K562 (cell line): ENCODE measurements around the gene RSPH9. TPM values are rescaled to one million over a fixed set of nuclear protein-coding genes. Genes with fewer than 3 reads are reported as not detected.

ENCODE experiments used
- HDAC3 ChIP-seq: fragments of 450-650 bp; IDR thresholded peaks from 2 replicates; pipeline ENCODE4 v1.6.1; 2018; ENCODE audit warnings: borderline replicate concordance, mild to moderate bottlenecking, moderate library complexity; ENCODE audit not compliant: partially characterized antibody
- MBD1 ChIP-seq: fragments of 250-450 bp; sonication (Bioruptor Pico); IDR thresholded peaks from 2 replicates; pipeline ENCODE4 v1.8.0; 2022; ENCODE audit warnings: inconsistent platforms
- RNF2 ChIP-seq: sonication (generic); IDR thresholded peaks from 2 replicates; pipeline ENCODE4 v1.6.1; 2016
- THRB ChIP-seq: fragments of 450-650 bp; formaldehyde crosslinking; conservative IDR thresholded peaks from 2 replicates; pipeline ENCODE4 v1.4.0; 2022; ENCODE audit warnings: mild to moderate bottlenecking, missing genetic modification characterization
- USF1 ChIP-seq: sonication (generic); formaldehyde crosslinking; IDR thresholded peaks from 2 replicates; pipeline ENCODE4 v1.9.0; 2022; ENCODE audit warnings: mild to moderate bottlenecking, missing genetic modification reagents
- ZBTB43 ChIP-seq: sonication (generic); formaldehyde crosslinking; IDR thresholded peaks from 2 replicates; pipeline ENCODE4 v1.8.0; 2023; ENCODE audit warnings: mild to moderate bottlenecking, missing genetic modification reagents
- ZNF583 ChIP-seq: fragments of 250-450 bp; sonication (Bioruptor Pico); IDR thresholded peaks from 2 replicates; pipeline ENCODE4 v1.4.0; 2020
- ZNF707 ChIP-seq: fragments of 250-450 bp; sonication (Bioruptor Pico); conservative IDR thresholded peaks from 2 replicates; pipeline ENCODE4 v1.8.0; 2022; ENCODE audit warnings: inconsistent platforms, mild to moderate bottlenecking, moderate library complexity
- polyA plus RNA-seq, 8 experiments: library from polyadenylated mRNA; depleted of rRNA in 4 of 8; stranded (reverse) in 5 of 8; unstranded in 3 of 8; fragments of >200 nt; fragmentation: Nextera tagmentation in 2 of 8; fragmentation: Illumina TruSeq in 1 of 8; extraction: Ambion mirVana in 2 of 8; extraction: Trizol in 1 of 8; gene quantifications; 2 replicates each; pipeline versions ENCODE4 v1.2.1 to v1.2.3, GENCODE V29; 2011 to 2014; ENCODE audit warnings: inconsistent platforms in 1 of 8, missing spikeins in 1 of 8
- total RNA-seq, 7 experiments: library from RNA; depleted of rRNA in 6 of 7; stranded (reverse); fragments of >200 nt in 6 of 7; fragmentation: Illumina TruSeq in 2 of 7; extraction: Trizol in 2 of 7; gene quantifications; 2 replicates each; pipeline versions ENCODE4 v1.2.1 to v1.2.3, GENCODE V29; 2011 to 2021; ENCODE audit warnings: low replicate concordance in 1 of 7
- TF ChIP-seq, protein P1 (sequence below): sonication (generic); formaldehyde crosslinking; IDR thresholded peaks from 2 replicates; pipeline ENCODE4 v1.8.0; 2023; ENCODE audit warnings: missing genetic modification reagents, mild to moderate bottlenecking, borderline replicate concordance
- TF ChIP-seq, protein P2 (sequence below): IDR thresholded peaks from 2 replicates; pipeline ENCODE4 v1.6.1; 2014; ENCODE audit warnings: antibody characterized with exemption
- TF ChIP-seq, protein P3 (sequence below): fragments of 250-450 bp; sonication (Bioruptor Pico); IDR thresholded peaks from 2 replicates; pipeline ENCODE4 v1.8.0; 2022; ENCODE audit warnings: moderate library complexity, mild to moderate bottlenecking, inconsistent platforms
- TF ChIP-seq, protein P4 (sequence below): sonication (generic); formaldehyde crosslinking; IDR thresholded peaks from 2 replicates; pipeline ENCODE4 v1.8.1; 2023; ENCODE audit warnings: mild to moderate bottlenecking, missing genetic modification reagents, moderate library complexity

The RSPH9 gene
- total and polyA plus RNA-seq, 9 of the 15 experiments (the other 6 are each of a cell fraction or from before 2014, with no cell fraction given) = 0.05 to 0.60 (median 0.39) TPM; not detected in 6

- TF ChIP-seq, protein P1, sequence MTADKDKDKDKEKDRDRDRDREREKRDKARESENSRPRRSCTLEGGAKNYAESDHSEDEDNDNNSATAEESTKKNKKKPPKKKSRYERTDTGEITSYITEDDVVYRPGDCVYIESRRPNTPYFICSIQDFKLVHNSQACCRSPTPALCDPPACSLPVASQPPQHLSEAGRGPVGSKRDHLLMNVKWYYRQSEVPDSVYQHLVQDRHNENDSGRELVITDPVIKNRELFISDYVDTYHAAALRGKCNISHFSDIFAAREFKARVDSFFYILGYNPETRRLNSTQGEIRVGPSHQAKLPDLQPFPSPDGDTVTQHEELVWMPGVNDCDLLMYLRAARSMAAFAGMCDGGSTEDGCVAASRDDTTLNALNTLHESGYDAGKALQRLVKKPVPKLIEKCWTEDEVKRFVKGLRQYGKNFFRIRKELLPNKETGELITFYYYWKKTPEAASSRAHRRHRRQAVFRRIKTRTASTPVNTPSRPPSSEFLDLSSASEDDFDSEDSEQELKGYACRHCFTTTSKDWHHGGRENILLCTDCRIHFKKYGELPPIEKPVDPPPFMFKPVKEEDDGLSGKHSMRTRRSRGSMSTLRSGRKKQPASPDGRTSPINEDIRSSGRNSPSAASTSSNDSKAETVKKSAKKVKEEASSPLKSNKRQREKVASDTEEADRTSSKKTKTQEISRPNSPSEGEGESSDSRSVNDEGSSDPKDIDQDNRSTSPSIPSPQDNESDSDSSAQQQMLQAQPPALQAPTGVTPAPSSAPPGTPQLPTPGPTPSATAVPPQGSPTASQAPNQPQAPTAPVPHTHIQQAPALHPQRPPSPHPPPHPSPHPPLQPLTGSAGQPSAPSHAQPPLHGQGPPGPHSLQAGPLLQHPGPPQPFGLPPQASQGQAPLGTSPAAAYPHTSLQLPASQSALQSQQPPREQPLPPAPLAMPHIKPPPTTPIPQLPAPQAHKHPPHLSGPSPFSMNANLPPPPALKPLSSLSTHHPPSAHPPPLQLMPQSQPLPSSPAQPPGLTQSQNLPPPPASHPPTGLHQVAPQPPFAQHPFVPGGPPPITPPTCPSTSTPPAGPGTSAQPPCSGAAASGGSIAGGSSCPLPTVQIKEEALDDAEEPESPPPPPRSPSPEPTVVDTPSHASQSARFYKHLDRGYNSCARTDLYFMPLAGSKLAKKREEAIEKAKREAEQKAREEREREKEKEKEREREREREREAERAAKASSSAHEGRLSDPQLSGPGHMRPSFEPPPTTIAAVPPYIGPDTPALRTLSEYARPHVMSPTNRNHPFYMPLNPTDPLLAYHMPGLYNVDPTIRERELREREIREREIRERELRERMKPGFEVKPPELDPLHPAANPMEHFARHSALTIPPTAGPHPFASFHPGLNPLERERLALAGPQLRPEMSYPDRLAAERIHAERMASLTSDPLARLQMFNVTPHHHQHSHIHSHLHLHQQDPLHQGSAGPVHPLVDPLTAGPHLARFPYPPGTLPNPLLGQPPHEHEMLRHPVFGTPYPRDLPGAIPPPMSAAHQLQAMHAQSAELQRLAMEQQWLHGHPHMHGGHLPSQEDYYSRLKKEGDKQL (CRISPR knock-in tag) = no peak
- TF ChIP-seq THRB (CRISPR knock-in tag) = peak; percentile 96
- TF ChIP-seq, protein P2, sequence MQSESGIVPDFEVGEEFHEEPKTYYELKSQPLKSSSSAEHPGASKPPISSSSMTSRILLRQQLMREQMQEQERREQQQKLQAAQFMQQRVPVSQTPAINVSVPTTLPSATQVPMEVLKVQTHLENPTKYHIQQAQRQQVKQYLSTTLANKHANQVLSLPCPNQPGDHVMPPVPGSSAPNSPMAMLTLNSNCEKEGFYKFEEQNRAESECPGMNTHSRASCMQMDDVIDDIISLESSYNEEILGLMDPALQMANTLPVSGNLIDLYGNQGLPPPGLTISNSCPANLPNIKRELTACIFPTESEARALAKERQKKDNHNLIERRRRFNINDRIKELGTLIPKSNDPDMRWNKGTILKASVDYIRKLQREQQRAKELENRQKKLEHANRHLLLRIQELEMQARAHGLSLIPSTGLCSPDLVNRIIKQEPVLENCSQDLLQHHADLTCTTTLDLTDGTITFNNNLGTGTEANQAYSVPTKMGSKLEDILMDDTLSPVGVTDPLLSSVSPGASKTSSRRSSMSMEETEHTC = no peak
- TF ChIP-seq RNF2 = no peak
- TF ChIP-seq USF1 (CRISPR knock-in tag) = peak; percentile 11; the same call in 1 of the 2 replicates
- TF ChIP-seq, protein P3, sequence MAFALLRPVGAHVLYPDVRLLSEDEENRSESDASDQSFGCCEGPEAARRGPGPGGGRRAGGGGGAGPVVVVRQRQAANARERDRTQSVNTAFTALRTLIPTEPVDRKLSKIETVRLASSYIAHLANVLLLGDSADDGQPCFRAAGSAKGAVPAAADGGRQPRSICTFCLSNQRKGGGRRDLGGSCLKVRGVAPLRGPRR (CRISPR knock-in tag) = no peak
- TF ChIP-seq ZNF583 (CRISPR knock-in tag) = peak; percentile 69; the same call in 1 of the 2 replicates
- TF ChIP-seq ZBTB43 (CRISPR knock-in tag) = peak; percentile 29; the same call in 1 of the 2 replicates
- TF ChIP-seq ZNF707 = no peak
- no peak for TF ChIP-seq HDAC3
- TF ChIP-seq, protein P4, sequence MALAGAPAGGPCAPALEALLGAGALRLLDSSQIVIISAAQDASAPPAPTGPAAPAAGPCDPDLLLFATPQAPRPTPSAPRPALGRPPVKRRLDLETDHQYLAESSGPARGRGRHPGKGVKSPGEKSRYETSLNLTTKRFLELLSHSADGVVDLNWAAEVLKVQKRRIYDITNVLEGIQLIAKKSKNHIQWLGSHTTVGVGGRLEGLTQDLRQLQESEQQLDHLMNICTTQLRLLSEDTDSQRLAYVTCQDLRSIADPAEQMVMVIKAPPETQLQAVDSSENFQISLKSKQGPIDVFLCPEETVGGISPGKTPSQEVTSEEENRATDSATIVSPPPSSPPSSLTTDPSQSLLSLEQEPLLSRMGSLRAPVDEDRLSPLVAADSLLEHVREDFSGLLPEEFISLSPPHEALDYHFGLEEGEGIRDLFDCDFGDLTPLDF = no peak
- no peak for TF ChIP-seq MBD1 (CRISPR knock-in tag)
Observed at GRCh38 chr6:43625393-43625992, 19.3 kb upstream of the RSPH9 start (continued).
